Activated CD8-positive, alpha-beta memory T cell treated with anti-CD3 and anti-CD28 coated beads, Interleukin-2, amount 50 U/mL, for 24 hours (primary cell): ENCODE results near the gene PDZRN3.

Experiments
- DNase-seq: peaks from one replicate; pipeline ENCODE4 v3.0.0-alpha.2; 2020; ENCODE audit errors: extremely low read depth

PDZRN3 gene

GRCh38 chr3:73622091-73622805 is 2.5 kb downstream of the PDZRN3 start:
- DNase-seq, result no peak

GRCh38 chr3:73621388-73621787 is 3.4 kb downstream of the PDZRN3 start:
- no peak for DNase-seq

GRCh38 chr3:73618461-73618860 is 6.3 kb downstream of the PDZRN3 start:
- no peak for DNase-seq

- no peak for DNase-seq
Measured at GRCh38 chr3:73616056-73616455, 8.7 kb downstream of the PDZRN3 start.

- no peak for DNase-seq
Measured at GRCh38 chr3:73614419-73614818, 10.3 kb downstream of the PDZRN3 start.

GRCh38 chr3:73611176-73611575 is 13.6 kb downstream of the PDZRN3 start:
- DNase-seq, result no peak

- no peak for DNase-seq
Measured at GRCh38 chr3:73610493-73610892, 14.2 kb downstream of the PDZRN3 start.

GRCh38 chr3:73609655-73610054 is 15.1 kb downstream of the PDZRN3 start:
- DNase-seq, result no peak

- no peak for DNase-seq
Measured at GRCh38 chr3:73609315-73609641, 15.5 kb downstream of the PDZRN3 start.

- no peak for DNase-seq
Measured at GRCh38 chr3:73608456-73609314, 16.1 kb downstream of the PDZRN3 start.

- DNase-seq, result no peak
Measured at GRCh38 chr3:73605861-73606260, 18.9 kb downstream of the PDZRN3 start.

- DNase-seq, result no peak
Measured at GRCh38 chr3:73605412-73605811, 19.3 kb downstream of the PDZRN3 start.

GRCh38 chr3:73604451-73604850 is 20.3 kb downstream of the PDZRN3 start:
- DNase-seq, result no peak

- DNase-seq, result no peak
Measured at GRCh38 chr3:73603762-73604171, 21.0 kb downstream of the PDZRN3 start.

- no peak for DNase-seq
Measured at GRCh38 chr3:73602170-73602569, 22.6 kb downstream of the PDZRN3 start.

- no peak for DNase-seq
Measured at GRCh38 chr3:73601481-73601880, 23.3 kb downstream of the PDZRN3 start.

GRCh38 chr3:73601011-73601410 is 23.7 kb downstream of the PDZRN3 start:
- no peak for DNase-seq

GRCh38 chr3:73600293-73600938 is 24.3 kb downstream of the PDZRN3 start:
- DNase-seq, result no peak

GRCh38 chr3:73599605-73600004 is 25.1 kb downstream of the PDZRN3 start:
- DNase-seq, result no peak

- no peak for DNase-seq
Measured at GRCh38 chr3:73597476-73597875, 27.3 kb downstream of the PDZRN3 start.

- no peak for DNase-seq
Measured at GRCh38 chr3:73592154-73593144, 32.3 kb downstream of the PDZRN3 start.
